ENCODE measurements around the gene ACACB.
A peak's percentile ranks its signal among the peaks of the same experiment; 100 is the strongest.
"Not testable (repeated sequence)": the region's sequence is repeated elsewhere in the genome, so short reads cannot be mapped to it uniquely, and the experiment has no call there.

Gene ACACB

DNA sequence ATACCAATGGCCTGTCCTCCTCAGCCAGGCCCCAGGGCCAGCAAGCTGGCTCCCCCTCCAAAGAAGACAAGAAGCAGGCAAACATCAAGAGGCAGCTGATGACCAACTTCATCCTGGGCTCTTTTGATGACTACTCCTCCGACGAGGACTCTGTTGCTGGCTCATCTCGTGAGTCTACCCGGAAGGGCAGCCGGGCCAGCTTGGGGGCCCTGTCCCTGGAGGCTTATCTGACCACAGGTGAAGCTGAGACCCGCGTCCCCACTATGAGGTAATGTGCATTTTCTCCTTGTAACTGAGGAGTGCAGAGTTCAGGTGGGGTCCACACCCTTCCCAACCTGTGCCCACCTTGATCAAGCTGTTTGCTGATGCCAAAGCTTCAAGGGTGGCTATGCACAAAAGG lies 23.4 kb downstream of the ACACB start:
- DNase-seq (ENCODE audit: low read depth in 2 of 2): no peak

- no peak for DNase-seq (ENCODE audit: low read depth in 2 of 2)
Measured at GRCh38 chr12:109140560-109140959, 24.2 kb downstream of the ACACB start.

- DNase-seq (ENCODE audit: low read depth in 2 of 2): no peak
Measured at GRCh38 chr12:109144224-109144623, 27.8 kb downstream of the ACACB start.

DNA sequence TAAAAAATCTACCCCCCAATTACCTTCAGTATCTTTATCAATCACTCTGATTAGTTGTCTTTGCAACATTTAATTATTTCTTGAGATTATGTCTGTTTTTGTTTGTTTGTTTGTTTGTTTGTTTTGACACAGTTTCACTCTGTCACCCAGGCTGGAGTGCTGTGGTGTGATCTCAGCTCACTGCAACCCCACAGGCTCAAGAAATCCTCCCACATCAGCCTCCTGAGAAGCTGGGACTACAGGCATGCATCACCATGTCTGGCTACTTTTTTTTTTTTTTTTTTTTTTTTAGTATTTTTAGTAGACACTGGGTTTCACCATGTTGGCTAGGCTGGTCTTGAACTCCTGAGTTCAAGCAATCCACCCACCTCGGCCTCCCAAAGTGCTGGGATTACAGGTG lies 30.7 kb downstream of the ACACB start:
- DNase-seq (ENCODE audit: low read depth in 2 of 2): not testable (repeated sequence)

- no peak for DNase-seq (ENCODE audit: low read depth in 2 of 2)
Measured at GRCh38 chr12:109147954-109148353, 31.6 kb downstream of the ACACB start.

DNA sequence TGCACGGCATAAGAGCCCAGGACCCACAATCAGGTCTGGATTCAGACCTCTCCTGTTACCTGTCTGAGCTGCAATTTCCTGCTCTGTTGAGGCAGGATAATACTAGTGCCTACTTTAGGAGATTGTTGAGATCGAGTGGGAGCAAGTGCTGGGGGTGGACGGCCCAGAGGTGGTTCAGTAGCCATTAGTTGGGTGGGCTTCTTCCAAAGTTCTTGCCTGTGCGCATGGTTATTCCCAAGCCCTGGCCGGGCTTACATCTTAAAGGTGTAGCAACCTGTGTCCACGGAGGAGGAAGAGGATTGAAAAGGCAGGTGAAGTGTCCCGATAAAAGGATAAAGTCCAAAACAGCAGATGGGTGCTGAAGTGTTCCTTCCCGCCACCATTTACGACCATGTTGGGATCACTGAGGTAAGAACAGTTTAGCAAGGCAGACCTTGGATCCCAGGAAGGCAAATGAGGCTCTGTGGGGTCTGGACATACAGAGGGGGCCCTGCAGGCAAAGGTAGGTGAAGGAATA lies 33.8 kb downstream of the ACACB start:
- DNase-seq (ENCODE audit: low read depth in 2 of 2): no peak

DNA sequence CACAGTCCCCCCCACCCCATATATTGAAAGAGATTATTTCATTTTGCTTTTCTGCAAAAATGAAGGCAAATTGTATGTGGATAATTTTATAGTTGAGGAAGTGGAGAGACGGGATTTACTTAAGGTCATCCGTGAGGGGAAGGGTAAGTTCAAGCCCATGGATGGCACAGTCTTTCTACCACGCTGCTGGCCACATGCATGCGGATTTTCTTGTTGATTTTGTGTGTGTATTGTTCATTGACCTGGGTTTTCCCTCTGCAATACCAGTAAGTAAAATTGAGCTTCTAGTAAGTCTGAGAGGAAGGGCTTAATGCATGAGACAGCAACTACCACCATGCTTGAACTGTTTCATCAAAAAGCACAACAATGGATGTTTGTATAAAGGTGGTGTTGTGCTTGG lies 35.1 kb downstream of the ACACB start:
- DNase-seq (ENCODE audit: low read depth in 2 of 2): no peak

GRCh38 chr12:109153821-109154441 lies 37.5 kb downstream of the ACACB start:
- no peak for DNase-seq (ENCODE audit: low read depth in 2 of 2)

DNA sequence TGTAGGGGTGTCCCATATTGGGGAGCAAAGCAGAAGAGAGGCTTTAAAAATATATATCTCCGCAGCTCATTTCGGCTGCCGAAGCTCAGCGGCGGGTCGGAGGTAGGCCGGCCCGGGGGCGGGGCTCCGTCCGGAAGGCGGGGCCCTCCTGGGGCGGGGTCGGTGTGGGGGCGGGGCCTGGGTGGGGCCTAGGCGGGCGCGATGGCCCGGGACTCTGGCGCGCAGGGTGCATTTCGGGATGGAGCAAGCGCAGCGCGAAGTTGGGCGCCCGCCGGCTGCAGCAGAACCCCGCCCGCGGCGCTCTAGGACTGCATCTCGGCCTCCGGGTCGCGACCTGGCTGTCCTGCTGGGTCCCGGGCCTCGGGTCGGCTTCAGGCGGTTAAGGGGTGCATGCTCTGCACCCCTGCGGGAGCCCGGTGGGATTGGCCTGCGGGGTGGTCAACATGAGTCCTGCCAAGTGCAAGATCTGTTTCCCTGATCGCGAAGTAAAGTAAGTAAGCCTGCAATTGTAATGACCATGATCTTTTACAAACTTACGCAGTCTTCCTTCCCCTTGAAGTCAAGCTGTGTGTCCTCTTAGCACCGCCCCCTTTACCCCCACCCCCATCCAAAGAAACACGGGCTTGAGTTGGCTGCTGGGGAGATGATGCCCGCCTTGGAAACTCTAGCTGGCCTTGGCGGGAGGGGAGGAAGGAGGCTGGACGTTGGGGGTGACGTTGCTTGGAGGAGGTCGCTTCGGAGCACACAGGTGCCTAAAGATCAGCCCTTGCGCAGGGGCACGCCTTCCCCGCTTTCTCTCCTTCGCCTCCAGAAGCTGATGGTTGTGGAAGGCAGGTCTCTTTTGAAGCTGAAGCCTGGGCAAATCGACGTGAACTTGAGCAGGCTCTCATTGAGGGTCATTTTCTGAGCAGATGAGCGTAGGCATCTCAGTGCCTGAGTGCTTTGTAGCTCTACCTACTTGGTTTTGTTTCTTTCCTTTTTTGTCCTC lies 38.4 kb downstream of the ACACB start:
- DNase-seq (ENCODE audit: low read depth in 2 of 2): peak; percentile 64 to 73

- DNase-seq (ENCODE audit: low read depth in 2 of 2): no peak
Measured at GRCh38 chr12:109156036-109156435, 39.6 kb downstream of the ACACB start.

DNA sequence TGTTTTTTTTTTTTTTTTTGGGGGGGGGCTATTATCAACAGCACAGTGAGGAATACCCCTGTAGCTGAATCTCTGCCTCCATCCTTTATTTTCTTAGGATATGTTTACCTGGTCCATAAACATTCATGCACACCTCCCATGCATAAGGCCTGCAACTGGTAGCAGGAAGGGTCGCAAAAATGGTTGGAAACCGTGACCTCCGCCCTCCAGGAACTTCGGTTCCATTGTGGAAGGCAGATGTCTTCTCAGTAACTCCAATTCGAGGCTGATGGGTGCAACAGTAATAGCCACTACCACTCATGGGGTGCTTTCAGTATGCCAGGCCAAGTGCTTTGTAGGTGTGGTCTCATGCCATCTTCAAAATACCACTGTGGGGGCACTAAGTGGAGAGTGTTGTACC lies 40.2 kb downstream of the ACACB start:
- no peak for DNase-seq (ENCODE audit: low read depth in 2 of 2)

GRCh38 chr12:109157986-109158385 lies 41.6 kb downstream of the ACACB start:
- no peak for DNase-seq (ENCODE audit: low read depth in 2 of 2)

DNA sequence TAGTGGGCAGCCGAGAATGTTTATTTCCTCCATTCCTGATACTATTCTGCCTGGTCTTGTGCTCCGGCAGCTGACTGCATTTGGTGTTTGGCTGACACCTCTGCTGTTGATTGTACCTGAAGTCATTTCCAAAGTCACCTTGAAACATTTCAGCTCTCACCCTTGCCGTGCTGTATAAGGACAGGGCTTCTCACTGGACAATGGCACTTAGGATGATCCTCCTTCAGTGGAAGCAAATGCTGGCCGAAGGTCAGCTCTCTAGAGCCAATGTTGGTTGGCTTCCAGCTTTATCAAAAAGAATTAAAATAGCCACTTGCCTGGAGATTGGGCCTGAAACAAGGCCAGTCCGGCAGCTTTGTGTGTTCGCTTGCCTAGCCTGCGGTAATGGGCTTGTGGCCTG lies 44.0 kb downstream of the ACACB start:
- no peak for DNase-seq (ENCODE audit: low read depth in 2 of 2)

DNA sequence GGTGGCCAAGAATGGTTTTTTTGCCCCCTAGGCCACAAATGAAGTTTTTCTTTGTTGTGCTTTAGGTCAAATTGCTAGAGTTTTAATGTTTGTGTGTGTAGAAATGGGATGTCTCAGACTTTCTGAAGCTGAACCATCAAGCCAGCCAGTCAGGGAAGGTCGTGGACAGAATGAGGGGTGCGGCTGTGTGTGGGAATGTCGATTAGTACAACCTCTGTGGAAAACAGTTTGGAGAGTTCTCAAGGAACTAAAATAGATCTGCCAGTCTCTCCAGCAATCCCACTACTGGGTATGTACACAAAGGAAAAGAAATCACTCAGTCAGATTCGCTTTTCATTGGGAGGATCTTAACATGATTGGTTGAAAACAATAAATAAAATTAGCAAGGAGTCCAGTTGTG lies 44.5 kb downstream of the ACACB start:
- DNase-seq (ENCODE audit: low read depth in 2 of 2): no peak

GRCh38 chr12:109162551-109162950 lies 46.2 kb downstream of the ACACB start:
- no peak for DNase-seq (ENCODE audit: low read depth in 2 of 2)

GRCh38 chr12:109163167-109163566 lies 46.8 kb downstream of the ACACB start:
- no peak for DNase-seq (ENCODE audit: low read depth in 2 of 2)

GRCh38 chr12:109165599-109165998 lies 49.2 kb downstream of the ACACB start:
- DNase-seq (ENCODE audit: low read depth in 2 of 2): no peak

DNA sequence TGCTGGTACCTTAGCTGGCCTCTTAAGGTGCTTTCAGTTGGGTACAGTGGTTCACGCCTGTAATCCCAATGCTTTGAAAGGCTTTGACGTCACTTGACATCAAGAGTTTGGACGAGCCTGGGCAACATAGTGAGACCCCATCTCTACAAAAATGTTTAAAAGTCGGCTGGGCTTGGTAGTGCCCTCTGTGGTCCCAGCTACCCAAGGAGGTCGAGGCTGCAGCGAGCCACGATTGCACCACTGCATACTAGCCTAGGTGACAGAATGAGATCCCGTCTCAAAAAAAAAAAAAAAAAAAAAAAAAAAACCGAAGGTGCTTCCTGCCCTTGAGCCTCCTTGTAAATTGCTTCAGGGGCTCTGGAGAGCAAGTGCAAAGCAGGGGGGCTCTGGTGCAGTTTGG lies 50.0 kb downstream of the ACACB start:
- DNase-seq (ENCODE audit: low read depth in 2 of 2): no peak

- DNase-seq (ENCODE audit: low read depth in 2 of 2): no peak
Measured at GRCh38 chr12:109167781-109168180, 51.4 kb downstream of the ACACB start.

DNA sequence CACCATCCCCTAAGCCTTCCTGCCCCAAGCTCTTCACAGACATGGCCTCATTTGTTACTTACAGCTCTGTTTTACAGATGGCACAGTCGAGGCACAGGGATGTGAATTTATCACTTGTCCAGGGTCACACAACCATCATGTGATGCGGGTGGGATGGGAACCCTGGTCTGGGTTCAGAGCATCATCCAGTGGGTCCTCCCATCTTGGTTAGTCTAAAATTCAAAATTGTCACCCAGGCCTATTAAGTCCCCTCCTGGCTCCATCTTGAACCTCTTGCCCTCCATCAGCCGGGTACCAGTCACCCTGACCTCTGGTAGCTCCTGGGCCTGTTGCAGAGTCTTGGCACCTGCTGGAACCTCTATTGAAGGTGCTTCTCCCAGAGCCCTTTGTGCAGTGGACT lies 52.9 kb downstream of the ACACB start:
- DNase-seq (ENCODE audit: low read depth in 2 of 2): no peak

DNA sequence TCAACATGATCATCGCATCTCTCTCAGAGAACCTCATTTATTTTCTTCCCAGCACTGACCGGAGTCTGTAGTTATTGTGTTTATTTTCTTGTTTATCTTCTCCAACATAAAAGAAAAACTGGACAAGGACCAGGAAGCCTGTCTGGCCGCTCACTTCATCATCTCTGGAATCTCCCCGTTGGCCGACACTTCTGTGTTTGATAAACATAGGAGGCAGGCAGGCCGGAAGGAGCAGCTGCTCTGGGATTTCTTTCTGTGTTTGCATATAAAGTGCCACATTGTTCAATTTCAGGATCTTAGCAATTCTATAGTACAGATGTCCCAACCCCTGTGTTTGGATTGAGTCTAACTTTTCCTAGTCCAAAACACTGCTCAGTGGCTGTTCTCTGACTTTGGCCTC lies 53.3 kb downstream of the ACACB start:
- no peak for DNase-seq (ENCODE audit: low read depth in 2 of 2)

DNA sequence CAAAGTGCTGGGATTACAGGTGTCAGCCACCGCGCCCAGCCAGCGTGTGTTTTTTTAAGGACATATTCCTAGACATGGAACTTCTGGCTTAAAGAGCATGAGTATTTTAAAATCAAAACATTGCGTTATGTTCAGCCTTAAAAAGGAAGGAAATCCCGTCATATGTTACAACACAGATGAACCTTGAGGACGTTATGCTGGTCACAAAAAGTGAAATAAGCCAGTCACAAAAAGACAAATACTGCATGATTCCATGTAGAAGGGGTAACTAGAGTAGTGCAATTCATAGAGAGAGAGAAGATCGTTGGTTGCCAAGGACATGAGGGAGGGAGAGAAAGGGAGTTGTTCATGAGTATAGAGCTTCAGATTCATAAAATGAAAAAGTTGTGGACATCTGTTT lies 53.9 kb downstream of the ACACB start:
- DNase-seq (ENCODE audit: low read depth in 2 of 2): no peak

- not testable (repeated sequence) for DNase-seq (ENCODE audit: low read depth in 2 of 2)
Measured at GRCh38 chr12:109172787-109173186, 56.4 kb downstream of the ACACB start.

All from stimulated activated CD4-positive, alpha-beta T cell treated with anti-CD3 and anti-CD28 coated beads, Interleukin-12 subunit alpha, Interleukin-12 subunit beta, amount 100 ng/mL, for 24 hours (primary cell).